GM19043 (cell line): Measurements from ENCODE around the gene PRADC1.

ENCODE experiments used
- ATAC-seq: cut with Tn5 transposase; IDR thresholded peaks from one replicate; pipeline ENCODE4 v1.9.1; 2021; ENCODE audit warnings: low read depth; ENCODE audit not compliant: unreplicated experiment

PRADC1 gene

DNA sequence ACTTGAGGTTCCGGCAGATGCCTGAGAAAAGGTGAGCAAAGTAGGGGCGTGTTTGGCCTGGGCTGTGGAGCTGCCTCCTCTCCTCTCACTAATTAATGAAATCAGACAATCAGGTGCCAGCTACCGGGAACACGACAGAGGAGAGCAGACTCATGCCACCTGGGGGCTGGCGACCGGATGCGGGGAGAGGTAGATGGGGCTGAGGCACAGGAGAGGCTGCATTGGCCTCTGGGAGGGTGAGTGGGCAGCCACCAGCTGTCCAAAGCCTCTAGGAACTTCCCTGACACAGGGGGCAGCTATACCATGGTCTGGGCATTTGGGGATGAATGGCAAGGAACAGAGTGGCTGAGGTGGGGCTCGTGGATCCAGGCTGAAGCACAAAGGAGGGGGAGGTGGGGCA is 26.2 kb upstream of the PRADC1 start:
- ATAC-seq: no peak

DNA sequence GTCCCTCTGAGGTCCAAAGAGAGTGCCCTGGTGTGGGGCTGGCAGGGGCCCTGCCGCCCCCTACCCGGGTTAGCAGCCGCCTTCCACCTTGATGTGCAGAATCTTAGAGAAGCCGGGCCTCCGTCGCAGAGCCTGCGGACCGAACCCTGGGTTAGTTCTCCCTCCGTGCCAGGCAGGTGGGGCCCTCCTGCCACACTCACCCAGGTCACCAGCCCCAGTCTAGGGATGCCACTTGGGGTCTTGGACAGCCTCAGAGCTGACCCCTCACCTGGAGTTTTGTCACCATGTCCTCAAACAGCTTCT is 25.8 kb upstream of the PRADC1 start:
- no peak for ATAC-seq

GRCh38 chr2:73258186-73258912 is 25.3 kb upstream of the PRADC1 start:
- no peak for ATAC-seq

DNA sequence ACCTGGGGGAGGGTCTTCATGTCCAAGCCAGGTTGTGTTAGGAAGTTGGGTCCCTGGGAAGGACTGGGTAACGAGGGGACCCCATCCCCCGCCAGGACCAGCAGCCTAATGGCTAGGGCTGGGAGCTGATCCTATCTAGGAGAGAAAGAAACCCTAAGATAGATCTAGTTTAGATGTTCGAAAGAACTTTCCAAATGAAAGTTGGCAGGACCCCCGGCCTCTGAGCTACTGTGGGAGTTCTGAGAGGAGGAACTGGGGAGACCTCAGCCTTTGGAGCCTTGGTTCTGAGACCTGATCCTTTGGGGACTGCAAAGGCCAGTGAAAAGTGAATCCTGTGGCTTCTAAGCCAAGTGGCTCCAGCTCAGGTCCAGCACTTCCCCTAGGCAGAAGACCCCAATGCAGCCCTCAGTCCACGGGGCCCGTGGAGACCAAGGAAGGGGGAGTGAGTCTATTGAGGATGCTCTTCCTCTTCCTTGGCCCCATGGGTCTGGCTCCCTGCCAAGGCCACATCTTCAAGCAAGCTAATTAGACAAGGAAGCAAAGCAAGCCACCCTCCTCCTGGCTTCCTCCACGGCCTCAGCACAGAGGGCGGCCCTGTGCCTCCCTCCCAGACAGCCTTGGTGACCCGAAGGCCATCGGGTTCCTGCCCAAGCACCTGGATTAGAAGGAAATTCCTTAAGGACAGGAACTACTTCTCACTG is 24.5 kb upstream of the PRADC1 start:
- no peak for ATAC-seq

- ATAC-seq: no peak
Observed at GRCh38 chr2:73257021-73257420, 24.0 kb upstream of the PRADC1 start.

GRCh38 chr2:73256618-73256922 is 23.5 kb upstream of the PRADC1 start:
- ATAC-seq: no peak

- ATAC-seq: no peak
Observed at GRCh38 chr2:73255907-73256617, 23.0 kb upstream of the PRADC1 start.

GRCh38 chr2:73255007-73255644 is 22.1 kb upstream of the PRADC1 start:
- no peak for ATAC-seq

DNA sequence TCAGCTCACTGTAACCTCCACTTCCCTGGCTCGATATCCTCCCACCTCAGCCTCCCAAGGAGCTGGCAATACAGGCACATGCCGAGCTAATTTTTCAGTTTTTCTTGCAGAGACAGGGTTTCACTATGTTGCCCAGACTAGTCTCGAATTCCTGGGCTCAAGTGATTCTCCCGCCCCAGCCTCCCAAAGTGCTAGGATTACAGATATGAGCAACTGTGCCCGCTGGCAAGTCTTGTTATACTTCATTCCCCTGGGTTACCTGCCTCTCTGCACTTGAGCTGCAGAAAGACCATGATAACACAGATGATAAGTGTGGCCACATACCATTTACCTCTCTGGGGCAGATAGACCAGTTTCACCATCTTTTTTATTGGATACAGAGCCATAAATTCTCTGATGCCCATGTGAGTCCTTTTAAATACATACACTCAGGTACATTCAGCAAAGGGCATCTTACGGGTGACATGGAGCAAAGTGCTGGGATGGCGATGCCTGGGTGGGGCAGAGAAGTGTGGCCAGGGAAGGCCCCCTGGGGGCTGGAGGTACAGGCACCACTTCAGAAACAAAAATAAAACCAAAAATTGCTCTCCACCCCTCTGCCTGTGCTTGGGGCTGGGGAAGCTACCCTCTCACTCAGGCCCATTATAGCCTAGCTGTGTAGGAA is 21.4 kb upstream of the PRADC1 start:
- no peak for ATAC-seq

- no peak for ATAC-seq
Observed at GRCh38 chr2:73253901-73254300, 20.9 kb upstream of the PRADC1 start.

GRCh38 chr2:73253400-73253799 is 20.4 kb upstream of the PRADC1 start:
- no peak for ATAC-seq

DNA sequence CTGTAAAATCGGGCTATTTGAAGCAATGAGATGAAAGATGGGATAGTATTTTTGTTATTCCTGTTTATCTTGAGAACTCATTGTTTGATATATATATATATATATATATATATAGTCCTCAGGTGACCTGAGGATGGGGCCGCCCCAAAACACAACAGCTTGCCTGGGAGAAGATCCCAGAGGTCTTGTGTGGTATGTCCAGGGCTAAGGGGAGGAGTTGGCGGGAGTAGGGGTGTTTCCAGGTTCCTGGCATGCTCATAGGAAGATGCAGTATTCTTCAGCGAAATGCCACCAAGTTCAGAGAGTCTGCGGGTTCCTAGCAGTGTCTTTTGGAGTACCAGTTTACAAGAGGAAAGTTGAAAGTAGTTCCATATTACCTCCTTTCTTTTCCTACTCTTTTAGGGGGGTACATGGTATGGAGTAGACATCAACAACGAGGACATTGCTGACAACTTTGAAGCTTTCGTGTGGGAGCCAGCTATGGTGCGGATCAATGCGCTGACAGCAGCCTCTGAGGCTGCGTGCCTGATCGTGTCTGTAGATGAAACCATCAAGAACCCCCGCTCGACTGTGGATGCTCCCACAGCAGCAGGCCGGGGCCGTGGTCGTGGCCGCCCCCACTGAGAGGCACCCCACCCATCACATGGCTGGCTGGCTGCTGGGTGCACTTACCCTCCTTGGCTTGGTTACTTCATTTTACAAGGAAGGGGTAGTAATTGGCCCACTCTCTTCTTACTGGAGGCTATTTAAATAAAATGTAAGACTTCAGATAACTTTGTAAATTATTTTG is 19.4 kb upstream of the PRADC1 start:
- no peak for ATAC-seq

DNA sequence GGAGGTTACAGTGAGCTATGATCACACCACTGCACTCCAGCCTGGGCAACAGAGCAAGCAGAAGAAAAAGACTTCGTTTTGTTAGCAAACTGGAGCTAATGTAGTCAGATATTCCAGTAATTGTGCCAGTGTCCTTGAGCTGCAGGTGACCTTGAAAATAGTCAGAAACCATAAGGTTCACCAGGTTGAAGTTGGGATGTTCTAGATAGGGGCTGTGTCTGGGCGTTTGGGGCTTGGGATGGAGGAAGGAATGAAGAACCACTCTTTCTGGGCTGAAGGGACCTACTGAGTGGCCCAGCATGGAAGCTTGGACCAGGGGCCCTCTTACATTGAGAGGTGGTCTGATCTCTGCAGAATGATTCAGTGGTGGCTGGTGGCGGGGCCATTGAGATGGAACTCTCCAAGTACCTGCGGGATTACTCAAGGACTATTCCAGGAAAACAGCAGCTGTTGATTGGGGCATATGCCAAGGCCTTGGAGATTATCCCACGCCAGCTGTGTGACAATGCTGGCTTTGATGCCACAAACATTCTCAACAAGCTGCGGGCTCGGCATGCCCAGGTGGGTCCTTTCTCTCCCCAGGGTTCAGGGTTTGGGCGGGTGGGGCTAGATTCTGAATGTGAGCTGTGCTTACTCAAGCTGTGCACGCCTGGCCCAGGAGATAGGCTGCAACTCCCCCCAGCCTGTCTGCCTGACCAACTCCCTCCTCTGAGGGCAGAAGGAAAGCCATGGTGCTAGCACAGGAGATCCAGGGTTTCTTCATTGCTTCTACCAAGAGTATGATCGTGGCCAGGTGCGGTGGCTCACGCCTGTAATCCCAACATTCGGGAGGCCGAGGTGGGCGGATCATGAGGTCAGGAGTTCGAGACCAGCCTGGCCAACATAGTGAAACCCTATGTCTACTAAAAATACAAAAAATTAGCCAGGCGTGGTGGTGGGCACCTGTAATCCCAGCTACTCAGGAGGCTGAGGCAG is 18.1 kb upstream of the PRADC1 start:
- no peak for ATAC-seq

- no peak for ATAC-seq
Observed at GRCh38 chr2:73249636-73250035, 16.6 kb upstream of the PRADC1 start.

DNA sequence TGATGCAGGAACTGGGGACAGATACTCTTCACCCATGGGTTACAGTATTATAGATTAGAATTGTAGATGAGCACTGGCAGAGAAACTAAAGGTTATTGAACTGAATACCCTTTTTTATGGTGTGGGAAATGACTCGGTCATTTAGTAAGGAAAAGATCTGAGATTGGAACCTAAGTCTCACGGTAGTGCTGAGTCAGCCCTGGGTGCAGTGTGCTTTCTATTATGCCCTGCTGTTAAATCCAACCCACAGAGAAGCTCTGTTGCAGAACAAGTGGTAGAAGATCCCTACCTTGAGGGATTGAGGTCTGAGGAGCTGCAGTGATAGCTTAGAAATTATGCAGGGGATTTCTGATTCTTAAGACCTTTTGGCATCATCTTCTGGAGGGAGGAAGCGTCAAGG is 13.8 kb upstream of the PRADC1 start:
- ATAC-seq: no peak

- no peak for ATAC-seq
Observed at GRCh38 chr2:73244580-73244979, 11.5 kb upstream of the PRADC1 start.

GRCh38 chr2:73243884-73244570 is 11.0 kb upstream of the PRADC1 start:
- no peak for ATAC-seq

- ATAC-seq: no peak
Observed at GRCh38 chr2:73239776-73240175, 6.7 kb upstream of the PRADC1 start.

DNA sequence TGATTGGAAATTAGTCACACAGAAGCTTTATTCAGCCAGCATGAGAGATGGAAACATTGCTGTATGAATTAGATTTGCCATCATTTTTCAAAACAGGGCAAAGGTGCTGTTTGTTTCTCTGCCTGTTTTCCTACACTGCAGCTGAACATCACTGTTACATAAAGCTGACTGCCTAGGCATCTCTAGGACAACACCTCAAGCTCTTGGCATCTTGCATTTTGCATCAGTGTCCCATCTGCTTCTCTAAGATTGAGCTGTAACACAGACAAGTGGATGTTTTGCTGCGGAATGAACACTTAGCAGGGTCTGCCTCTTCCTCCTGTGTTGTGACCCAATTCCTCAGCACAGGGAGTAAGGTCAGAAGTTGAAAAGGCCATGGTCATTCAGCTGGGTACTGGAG is 5.9 kb upstream of the PRADC1 start:
- no peak for ATAC-seq
